ENCODE results near the gene ING3.
A peak's percentile ranks its signal among the peaks of the same experiment; 100 is the strongest.

Gene ING3

DNA sequence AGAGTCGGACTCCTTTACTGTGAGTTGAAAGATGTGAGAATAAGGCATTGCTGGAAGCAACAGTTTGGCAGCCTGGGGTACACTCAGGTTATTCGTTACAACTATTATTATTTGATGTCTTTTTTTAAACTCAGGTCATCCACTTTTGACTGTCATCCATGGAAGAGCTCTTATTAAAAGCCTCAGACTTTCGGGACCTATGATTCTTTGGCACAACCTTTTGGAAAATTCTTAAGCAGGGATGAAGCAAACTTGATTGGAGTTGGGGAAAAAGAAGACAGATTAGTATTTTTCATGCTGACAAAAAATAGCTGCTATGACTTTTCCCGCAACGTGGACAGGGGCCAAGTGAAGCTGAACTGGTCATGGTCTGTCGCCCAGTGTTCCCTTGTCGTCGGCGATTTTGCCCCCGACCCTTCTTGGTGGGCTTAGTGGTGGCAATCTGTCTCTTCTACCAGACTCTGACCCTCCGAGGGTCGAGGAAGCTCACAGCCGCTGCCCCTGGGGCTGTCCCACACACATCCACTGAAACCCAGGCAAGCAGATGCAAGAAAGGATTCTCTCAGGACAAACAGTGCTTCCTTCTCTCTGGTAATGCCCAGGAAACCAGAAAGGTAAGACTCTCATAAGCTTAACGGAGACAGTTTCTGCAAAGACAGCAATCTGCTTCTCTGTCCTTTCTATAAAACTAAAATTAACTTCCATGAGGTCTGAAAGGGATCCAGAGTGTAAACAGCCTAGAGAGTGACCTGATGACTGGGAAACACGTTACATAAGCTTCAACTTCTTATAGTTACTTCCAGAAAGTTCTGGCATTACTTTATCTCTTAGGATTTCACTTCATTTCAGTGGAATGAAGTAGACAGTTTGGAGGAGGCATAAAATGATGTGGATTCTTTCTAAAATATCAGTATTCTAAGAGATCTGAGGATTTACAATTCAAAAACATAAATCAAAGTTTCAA is 39.0 kb downstream of the ING3 start:
- DNase-seq (ENCODE audit: low read depth) = no peak

DNA sequence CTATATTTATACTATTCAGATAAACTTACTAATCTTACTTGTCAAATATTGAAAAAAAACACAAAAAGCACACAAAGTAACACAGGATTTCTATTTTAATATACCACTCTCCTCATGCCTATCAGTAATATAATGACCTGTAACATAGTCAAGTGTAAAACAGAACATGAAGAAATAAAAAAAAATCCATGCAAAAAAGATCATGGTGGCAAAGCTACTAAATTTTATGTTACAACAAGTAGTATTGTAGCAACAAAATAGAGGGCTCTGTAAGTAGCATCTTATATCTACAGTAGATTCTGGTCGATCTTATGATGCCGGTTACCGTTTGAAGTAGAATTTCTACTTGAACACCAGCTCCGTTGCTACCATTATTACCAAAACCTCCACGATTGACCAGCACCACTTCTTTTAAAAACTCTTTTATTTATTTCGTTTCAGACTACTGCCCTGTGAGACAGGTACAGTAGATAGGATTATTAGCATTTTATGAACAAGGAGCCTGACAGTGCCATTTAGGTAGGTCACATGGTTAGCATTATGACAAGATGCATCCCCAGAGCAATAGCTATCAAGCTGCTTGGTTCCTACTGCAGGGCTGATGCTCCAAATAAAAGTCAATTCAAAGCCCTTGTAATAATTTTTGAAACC is 40.0 kb downstream of the ING3 start:
- DNase-seq (ENCODE audit: low read depth) = no peak

DNA sequence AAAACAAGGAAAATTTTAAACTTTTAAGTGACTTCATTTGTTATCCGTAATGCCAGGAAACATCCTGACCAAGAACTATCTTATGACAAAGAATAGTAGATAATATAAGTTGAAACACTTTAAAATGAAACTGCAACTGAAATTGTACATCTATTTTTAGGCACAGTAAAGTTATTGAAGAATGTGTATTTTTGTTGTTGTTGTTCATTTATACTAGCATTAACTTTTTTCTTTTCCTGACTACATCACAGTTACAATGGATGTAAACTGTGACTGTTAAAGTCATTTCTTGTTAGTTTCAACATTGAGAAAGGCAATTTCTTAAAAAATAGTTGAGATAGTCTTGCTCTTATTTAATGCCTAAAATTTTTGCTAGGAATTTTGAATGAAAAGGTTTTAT is 40.6 kb downstream of the ING3 start:
- no peak for DNase-seq (ENCODE audit: low read depth)

DNA sequence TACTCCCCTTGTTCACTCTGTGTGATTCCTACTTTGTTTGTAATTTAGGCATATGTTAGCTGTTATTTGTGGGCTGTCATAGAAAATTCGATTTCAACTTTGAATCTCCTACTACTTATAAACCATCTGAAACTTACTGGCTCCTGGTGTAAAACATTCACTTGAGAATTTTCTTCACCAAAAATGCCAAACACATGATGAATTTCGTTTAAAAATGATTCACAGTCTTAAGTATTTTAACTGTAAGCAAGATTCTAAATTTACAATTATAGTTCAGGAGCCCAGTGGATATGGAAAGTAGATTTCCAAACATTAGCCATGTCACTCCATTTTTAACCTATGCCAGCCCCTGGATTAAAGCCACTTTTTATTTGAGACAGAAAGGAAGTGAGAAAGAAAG is 41.0 kb downstream of the ING3 start:
- peak; percentile 53 for DNase-seq (ENCODE audit: low read depth)

DNA sequence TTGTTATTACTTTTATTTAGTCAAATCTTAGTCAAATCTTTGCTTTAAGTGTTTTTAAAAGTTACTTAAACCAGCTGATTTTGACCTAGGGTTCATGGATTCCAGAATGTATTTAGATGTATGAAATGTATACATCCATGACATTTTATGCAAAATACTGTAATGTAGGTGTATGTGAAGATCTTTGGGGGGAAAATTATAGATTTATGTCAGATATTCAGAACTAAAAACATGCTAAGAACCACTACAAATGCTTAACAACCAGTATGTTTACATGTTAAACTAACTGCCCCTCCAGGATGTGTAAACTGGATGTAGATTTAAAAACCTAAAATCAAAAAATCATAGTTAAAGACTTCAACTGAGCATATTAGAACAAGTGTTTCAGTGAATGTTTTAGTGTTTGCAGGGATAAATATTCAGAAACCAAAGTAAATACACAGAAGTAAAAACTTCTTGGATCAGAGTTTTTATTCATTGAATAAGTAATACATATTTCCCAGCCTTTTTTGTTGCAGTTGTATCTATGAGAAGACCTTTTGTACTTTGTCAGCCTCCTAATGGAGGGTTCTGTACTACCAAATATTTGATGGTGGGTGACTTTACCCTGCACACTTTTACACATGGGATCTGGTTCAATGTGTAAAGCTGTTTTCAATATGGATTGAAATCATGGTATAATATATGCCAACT is 41.8 kb downstream of the ING3 start:
- no peak for DNase-seq (ENCODE audit: low read depth)

DNA sequence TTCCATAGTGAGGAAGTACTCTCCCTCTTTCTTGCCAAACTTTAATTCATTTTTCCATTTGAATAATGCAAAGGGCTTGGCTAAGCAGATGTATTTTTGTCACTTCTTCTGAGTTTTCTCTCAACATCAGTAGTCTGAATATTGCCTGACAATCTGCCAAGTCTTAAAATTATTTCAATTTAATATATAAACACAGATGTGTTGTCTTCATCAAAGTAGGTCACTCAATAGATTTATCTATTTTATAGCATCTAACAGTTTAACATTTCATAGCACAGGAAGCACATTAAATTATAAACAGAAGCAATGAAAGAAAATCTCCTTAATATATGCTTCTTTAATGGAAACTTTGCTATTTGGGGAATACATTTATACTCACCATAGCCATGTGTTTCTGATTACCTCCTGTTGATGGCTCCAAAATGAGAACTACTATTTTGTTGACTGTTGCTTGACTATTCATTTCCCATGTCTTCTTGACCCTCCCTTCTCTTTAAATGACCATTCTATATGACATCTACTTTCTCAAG is 42.5 kb downstream of the ING3 start:
- no peak for DNase-seq (ENCODE audit: low read depth)

DNA sequence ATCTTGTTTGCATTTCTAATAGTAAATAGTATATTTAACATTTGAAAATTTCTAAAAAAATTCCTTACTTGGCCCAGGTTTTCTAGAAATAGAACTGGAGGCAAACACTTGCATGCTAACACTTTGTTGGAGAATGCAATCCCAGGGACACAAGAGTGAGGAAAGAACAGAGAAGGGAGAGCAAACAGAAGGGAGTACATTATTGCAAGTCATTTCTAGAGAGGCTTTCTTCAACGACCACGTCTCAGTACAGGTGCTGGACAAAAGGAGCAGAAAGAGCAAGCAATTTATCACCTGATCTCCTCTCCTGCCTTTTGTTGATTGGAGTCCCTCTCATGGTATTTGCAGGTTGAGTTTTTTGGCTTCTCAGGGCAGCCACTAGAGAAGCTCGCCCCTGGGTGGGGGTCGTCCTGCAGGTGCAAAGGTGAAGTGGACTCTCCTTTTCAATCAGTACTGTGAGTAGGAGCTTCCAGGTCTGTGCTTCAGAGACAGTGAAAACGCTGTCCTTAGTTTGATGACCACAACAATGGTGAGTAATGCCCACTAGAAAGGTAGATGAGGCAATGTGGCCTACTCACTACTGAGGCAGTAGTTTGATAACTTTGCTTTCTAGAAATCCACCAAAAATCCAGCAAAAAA is 43.1 kb downstream of the ING3 start:
- DNase-seq (ENCODE audit: low read depth) = peak; percentile 60

DNA sequence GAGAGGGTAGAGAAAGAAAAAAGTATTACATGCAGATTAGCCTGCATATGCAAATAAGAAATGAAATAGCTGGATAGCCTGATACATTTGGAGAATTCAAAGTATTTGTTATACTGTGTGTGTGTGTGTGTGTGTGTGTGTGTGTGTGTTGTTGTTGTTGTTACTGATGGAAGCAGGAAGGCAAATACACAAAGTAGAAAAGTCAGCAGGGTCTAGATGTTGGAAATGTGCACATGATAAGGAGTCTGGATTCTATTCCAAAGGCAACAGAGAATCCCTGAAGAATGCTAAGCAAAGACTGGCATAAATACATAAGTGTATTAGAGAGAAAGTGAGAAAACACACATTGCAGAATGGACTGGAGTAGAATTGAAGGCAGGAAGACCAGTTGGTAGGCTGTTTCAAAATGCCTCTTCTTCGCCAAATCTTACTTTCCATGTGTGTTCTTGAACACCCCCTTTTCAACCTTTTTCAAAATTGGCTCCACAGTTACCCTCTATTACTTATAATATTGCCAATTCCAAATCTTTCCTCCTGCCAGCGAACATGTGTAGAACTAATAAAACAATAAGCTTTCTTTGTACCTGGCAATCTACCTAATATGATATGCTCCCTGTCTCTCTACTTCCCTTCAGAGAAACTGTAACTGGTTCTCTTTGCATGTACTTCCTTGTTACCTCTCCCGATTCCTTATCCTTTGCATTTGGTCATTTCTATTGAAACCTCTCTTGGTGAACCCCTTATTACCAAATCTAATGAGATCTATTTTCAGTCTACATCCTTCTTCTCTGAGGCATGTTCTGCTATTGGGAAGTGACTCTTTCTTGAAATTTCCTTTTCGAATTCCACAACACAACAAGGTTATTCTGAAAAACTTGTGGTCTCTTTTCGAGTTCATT is 44.2 kb downstream of the ING3 start:
- no peak for DNase-seq (ENCODE audit: low read depth)

DNA sequence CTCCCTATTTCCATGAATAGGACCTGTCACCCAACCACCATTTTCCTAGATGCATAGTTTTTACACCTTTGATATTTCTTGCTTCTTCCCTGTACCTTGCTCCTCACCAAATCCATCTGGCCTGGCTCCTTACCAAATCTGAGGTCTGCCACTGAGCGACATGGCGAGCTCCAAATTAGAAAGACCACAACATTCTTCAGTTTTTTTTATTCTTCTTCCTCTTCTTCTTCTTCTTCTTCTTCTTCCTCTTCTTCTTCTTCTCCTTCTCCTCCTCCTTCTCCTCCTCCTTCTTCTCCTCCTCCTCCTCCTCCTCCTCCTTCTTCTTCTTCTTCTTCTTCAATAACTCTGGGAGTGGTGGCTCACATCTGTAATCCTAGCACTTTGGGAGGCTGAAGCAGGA is 45.1 kb downstream of the ING3 start:
- DNase-seq (ENCODE audit: low read depth) = no peak

DNA sequence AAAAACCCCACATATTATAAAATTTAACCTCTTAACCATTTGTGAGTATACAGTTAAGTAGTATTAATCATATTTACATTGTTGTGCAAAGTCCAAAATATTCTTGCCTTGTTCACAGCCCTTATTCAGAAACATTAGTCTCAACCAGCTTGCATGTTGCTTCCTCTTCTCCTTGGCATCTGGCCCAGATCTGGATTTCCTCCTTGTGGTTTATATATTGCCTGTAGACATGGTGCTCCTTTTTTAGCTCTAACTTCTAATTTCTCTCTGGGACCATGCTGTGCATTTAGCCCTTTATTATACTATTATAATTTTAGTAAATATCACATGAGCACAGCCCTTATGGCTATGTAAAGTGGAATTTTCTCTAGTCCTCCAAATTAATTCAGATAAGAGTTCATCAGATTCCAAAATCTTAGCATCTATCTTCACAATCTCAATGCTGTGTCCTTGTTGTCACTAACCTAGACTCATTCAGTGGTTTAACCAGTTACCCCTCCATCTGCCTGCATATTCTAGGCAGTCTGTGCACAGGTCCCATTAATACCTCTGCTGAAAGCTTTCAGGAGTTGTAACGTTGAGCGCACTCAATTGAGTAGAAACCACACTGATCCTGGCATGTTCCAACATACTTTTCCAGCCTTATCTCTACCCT is 45.9 kb downstream of the ING3 start:
- DNase-seq (ENCODE audit: low read depth) = peak; percentile 91

DNA sequence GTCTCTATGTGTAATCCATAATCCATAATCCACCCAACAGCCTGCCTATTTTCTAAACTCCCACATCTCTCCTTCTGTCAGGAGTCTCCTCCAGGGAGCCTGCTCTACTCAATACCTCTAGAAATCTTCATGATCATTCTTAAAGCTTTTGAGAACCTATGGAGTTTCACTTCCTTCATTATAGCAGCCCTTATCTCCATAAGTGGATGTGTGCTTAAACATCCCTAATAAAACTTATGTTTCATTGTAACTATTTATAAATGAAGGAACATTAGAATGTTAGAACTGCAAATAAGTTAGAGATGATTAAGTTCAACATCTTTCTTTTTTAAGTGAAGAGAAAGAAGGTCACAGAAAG is 46.4 kb downstream of the ING3 start:
- no peak for DNase-seq (ENCODE audit: low read depth)

DNA sequence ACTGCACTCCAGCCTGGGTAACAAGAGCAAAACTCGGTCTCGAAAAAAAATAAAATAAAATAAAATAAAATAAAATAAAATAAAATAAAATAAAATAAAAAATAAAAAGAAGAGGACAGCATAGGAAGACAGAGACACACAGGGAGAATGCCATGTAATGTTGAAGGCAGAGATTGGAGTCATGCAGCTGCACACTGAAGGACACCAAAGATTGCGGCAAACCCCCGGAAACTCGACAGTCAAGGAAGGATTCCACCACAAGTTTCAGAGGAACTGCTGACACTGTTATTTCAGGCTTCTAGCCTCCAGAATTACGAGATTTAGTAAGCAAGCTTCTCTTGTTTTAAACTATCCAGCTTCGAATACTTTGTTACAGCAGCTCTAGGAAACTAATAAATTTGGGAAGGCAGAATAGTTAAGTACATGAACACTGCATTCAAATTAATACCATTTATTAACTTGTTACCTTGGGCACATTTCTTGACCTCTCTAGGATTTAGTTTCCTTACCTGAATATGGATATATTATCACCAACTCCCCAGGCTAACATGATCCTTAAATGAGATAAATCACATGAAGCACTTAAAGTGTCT is 47.4 kb downstream of the ING3 start:
- no peak for DNase-seq (ENCODE audit: low read depth)

DNA sequence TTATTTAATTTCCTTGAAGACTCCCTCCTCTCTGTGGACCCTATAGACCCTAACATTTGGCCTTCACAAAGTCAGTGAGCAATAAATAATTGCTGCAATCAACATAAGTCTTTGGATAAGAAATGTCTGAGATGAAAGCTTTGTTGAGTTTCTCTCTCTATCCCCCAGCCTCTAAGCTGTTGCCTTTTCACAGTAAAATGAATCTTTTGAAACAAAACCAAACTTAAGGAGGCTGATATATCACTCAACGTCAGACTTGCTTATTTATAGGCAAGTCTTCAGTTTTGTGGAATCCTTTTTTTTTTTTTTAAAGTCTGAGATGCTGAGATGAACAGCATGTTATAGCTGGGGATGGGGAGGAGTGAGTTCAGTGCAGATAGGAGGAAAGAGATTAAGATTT is 47.9 kb downstream of the ING3 start:
- DNase-seq (ENCODE audit: low read depth) = no peak

DNA sequence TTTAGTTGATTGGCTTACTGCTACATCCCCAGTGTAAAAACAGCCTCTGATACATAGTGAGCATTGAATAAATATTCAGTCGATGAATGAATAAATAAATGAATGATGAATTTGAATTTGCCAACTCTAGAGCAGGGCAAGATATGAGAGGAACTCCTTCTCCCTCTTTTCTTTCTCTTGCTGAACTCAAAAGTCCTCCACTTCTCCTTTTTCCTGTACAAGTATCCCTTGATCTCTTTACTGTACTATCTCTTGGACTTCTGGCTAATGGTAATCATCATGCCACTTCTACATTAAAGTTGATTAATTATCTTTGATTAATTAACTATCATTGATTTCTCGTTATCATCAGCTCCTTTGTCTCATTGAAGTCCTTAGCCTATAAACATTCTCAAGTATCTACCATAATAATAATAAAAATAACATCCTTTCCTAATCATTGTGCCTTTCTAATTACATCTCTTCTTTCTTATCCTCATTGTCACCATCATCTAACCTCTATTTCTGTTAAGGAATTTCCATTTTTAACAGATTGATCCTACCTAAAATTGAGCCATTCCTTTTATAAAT is 48.5 kb downstream of the ING3 start:
- no peak for DNase-seq (ENCODE audit: low read depth)

DNA sequence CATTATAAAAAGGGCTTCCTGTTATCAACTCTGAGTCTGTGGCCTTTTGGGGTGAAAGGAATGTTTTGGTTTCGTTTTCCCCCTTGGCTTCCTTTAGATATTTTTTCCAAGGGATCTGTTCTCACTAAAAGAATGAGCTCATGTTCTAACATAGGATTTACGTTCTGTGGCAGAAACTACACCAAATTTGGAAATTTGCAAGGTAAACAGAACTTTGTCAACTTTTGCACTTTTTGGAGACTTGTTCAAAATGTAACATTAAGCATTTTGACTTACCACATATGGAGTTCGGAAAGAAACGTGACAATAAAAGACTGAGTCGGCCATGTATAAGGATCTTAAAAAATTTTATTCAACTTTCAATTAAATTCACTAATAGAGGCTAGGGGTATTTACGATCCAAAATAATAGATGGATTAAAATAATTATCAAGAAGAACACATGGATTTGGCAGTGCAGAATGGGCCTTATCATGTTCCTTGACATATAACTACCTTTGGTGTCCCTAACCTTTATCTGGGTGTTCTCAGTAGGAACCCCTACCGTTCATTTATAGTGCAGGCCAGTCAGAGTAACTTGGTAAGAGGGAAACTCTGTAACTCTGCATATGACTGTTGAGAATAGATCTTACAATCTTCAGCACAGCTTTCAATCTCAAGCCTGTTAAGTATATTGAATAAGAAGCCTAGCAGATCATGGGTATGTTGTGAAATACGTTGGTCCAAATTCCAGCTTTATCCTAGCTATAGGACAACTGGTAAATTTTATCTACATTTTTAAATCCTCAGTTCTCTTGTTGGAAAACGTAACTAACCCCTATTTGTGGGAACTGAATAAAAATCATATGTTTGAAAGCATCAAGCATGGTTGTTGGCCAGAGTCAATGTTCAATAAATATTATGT is 49.8 kb downstream of the ING3 start:
- DNase-seq (ENCODE audit: low read depth) = peak; percentile 55

DNA sequence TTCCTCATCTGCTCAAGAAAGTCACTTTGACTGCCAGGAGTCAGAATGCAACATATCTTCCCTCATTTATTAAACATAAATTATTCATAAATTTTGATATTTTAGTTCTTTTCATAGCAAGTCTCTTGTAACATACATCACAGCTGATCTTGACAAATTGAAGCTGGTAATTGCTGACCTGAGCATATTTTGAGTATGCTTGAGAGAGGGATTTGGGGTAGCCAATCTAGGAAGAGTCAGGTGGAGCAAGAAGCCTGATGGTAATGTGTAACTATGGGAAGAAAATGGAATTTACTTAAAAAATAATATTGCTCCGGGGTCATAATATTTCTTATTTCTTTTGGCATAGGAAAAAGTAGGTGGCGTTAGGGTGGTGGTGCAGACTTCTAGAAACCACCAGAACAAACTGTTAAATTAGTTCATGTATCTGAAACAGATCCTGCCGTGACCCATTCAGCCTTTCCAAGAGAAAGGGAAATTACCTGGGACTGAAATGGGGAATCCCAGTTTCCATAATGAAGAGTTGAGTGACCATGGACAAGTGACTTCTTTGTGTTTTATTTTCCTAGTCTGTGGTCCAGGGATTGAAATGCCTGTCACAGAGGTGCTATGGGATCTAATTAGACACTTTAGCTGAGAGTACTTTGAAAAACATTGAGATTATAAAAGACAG is 50.8 kb downstream of the ING3 start:
- no peak for DNase-seq (ENCODE audit: low read depth)

DNA sequence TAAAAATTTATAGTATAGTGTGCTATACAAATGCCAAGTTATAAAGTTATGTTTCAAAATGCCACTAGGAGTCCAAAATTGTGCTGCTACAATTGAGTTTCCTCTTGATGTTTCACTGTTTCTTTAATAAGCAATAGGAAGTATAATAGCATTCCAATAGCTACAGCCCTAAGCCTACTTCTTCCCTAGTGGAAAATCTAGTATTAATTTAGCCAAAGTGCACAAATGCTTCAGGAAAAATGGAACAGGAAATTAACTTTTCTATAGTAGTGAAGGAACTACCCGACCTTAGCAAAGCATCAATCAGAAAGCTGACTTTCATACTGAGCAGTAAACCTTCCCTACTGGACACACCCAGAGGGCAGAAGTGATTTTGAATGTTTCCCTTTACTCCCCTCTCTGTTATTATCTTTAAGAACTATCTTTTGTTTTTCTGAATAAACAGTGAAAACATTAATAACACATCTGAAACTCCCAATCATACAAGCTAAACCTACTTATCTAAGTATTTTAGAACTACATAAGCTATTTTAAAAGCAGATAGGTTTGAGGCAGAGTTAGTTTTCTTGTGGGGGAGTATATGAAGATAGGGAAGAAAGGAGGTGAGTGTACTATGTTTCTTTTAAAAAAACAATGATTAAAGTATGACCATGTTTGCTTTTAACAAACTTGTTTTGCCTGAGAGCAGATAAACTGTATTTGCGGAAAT is 51.6 kb downstream of the ING3 start:
- no peak for DNase-seq (ENCODE audit: low read depth)

All from amniotic epithelial cell (primary cell).